ENCODE data around the gene PNPLA7.

DNA sequence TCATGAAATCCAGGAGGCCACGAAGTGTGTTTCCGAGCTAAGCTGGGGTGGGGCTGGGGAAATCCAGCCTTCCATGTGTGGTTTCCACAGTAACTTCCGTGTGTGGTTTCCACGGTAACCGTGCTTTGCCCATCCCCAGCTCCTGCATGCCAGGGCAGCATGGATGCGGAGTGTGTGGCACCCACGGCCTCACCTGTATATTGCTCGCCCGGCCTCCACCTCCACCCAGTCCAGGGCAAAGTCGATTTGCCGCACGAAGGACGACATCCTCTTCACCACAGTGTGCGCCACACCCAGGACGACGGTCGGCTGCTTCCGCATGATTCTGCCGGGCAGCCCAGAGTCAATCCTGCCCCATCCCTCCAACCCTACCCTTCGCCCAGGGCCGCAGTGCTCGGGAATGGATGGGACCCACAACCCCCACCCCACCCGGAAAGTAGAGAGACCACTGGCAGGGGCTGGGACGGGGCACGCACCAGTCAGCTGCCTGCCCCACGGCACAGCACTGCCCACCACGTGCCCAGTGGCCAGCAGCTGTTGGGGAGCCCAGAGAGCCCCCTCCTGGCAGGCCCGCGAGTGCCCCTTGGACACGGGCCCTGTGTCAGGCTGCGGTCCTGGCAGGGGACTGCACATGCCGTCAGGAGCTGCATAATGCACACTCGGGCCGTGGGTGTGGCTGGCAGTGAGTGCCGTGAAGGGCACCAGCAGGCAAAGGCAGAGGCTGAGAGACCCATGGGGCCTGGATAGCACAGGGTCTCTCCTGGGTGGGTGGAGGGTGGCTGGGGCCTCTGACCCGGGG, 52.1 kb downstream of the PNPLA7 start:
- TF ChIP-seq, protein P1, sequence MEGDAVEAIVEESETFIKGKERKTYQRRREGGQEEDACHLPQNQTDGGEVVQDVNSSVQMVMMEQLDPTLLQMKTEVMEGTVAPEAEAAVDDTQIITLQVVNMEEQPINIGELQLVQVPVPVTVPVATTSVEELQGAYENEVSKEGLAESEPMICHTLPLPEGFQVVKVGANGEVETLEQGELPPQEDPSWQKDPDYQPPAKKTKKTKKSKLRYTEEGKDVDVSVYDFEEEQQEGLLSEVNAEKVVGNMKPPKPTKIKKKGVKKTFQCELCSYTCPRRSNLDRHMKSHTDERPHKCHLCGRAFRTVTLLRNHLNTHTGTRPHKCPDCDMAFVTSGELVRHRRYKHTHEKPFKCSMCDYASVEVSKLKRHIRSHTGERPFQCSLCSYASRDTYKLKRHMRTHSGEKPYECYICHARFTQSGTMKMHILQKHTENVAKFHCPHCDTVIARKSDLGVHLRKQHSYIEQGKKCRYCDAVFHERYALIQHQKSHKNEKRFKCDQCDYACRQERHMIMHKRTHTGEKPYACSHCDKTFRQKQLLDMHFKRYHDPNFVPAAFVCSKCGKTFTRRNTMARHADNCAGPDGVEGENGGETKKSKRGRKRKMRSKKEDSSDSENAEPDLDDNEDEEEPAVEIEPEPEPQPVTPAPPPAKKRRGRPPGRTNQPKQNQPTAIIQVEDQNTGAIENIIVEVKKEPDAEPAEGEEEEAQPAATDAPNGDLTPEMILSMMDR (IDR thresholded peaks at IDR 0.05): no peak
- TF ChIP-seq POLR2A (IDR thresholded peaks at IDR 0.05): no peak
- no peak for TF ChIP-seq EP300 (IDR thresholded peaks at IDR 0.05; ENCODE audit: low read depth)
- no peak for TF ChIP-seq POLR2AphosphoS5 (IDR thresholded peaks at IDR 0.05)

Data from transverse colon (tissue), 4 donors.